ENCODE results near the gene AUTS2. TPM values are rescaled to one million over a fixed set of nuclear protein-coding genes. Genes with fewer than 3 reads are reported as not detected.

AUTS2 gene
- total RNA-seq, 2 donors from 2014 or later, result 2.9 to 7.9 TPM

GRCh38 chr7:70660154-70660818 is 1062.0 kb downstream of the AUTS2 start:
- peak; percentile 62 to 85 for ATAC-seq (replicated peaks in 1 of 2)
- Mint-ChIP-seq H3K36me3 (ENCODE audit: insufficient read depth in 2 of 2) (no peaks in the 10 kb centered on the region), H3K27ac (no peak overlapping the region), H3K9me3 (no peaks in the 10 kb centered on the region), H3K4me1 (ENCODE audit: low read depth) (peaks cover 26% of the 10 kb centered on the region), H3K27me3 (ENCODE audit: low read depth) (no peaks in the 10 kb centered on the region), H3K4me3 (no peak overlapping the region)
- peak; percentile 18 to 27 for DNase-seq

DNA sequence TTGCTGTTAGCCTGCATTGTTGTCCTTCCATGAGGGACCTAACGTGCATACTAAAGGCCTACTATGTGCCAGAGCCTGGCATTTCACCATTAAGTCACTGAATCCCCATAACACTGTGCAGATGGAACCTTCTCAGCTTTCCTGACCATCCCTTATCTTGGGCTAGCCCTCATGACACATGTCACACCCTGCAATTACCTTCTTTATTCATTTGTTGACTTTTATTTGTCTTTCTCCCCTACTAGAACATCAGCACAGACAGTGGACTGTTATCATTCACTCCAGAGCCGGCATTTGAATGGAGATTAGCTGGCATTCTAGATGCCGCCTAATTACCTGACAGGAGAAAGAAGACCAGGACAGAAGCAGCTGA is 1062.5 kb downstream of the AUTS2 start:
- Mint-ChIP-seq H3K9me3 (no peaks in the 10 kb centered on the region), H3K4me3 (no peak overlapping the region), H3K27ac (no peak overlapping the region), H3K36me3 (ENCODE audit: insufficient read depth in 2 of 2) (no peaks in the 10 kb centered on the region), H3K4me1 (ENCODE audit: low read depth) (peaks cover 26% of the 10 kb centered on the region), H3K27me3 (ENCODE audit: low read depth) (no peaks in the 10 kb centered on the region)
- no peak for DNase-seq
- no peak for ATAC-seq (replicated peaks in 1 of 2)

DNA sequence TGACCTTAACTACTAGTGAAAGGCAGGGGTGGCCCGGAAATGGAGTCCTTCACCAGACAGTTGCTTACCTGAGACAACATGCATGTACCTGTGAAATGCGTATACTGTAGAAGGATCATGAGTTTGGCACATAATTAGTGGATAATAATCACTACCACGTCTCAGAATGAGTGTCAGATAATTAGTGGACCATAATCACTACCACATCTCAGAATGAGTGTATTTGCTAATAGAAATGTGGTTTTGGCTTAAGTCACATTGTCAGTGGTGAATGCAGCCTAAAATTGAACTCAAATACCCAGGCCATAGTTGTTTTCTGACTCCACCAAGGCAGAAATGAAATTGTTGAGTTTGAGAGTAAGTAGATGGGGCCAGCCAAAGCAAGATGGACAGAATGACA is 1065.4 kb downstream of the AUTS2 start:
- H3K4me1 Mint-ChIP-seq (ENCODE audit: low read depth), result peaks cover 21% of the 10 kb centered on the region
- peaks cover 8% of the 10 kb centered on the region for H3K27me3 Mint-ChIP-seq (ENCODE audit: low read depth)
- no peak overlapping the region for H3K27ac Mint-ChIP-seq
- H3K4me3 Mint-ChIP-seq, result no peak overlapping the region
- H3K9me3 Mint-ChIP-seq, result no peaks in the 10 kb centered on the region
- ATAC-seq (replicated peaks in 1 of 2), result no peak
- H3K36me3 Mint-ChIP-seq (ENCODE audit: insufficient read depth in 2 of 2), result no peaks in the 10 kb centered on the region
- no peak for DNase-seq

GRCh38 chr7:70665997-70666396 is 1067.7 kb downstream of the AUTS2 start:
- peaks cover 13% of the 10 kb centered on the region for H3K27me3 Mint-ChIP-seq (ENCODE audit: low read depth)
- H3K27ac Mint-ChIP-seq, result no peak overlapping the region
- DNase-seq (no peak), ATAC-seq (replicated peaks in 1 of 2) (no peak)
- no peak overlapping the region for H3K4me3 Mint-ChIP-seq
- no peaks in the 10 kb centered on the region for H3K36me3 Mint-ChIP-seq (ENCODE audit: insufficient read depth in 2 of 2)
- H3K9me3 Mint-ChIP-seq, result no peaks in the 10 kb centered on the region
- peaks cover 10% of the 10 kb centered on the region for H3K4me1 Mint-ChIP-seq (ENCODE audit: low read depth)

DNA sequence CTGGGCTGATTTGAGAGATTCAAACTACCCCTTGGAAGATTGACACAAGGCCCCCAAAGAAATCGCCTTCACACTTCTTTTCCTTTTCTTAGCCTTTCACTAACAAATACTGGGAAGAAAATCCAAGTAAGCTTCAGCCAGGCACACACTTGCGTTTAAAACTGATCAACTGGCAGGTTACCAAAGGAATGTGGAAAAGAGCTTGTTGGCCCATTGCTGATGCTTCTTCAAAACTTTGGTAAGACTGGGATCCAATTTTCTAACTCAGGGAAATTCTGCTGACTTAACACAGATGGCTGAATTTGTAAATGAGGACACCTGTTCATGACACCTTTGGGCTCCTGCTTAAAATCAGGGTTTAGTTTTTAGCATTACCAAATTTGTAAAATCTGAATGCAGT is 1069.1 kb downstream of the AUTS2 start:
- DNase-seq, result no peak
- Mint-ChIP-seq H3K4me3 (no peak overlapping the region), H3K9me3 (no peaks in the 10 kb centered on the region)

DNA sequence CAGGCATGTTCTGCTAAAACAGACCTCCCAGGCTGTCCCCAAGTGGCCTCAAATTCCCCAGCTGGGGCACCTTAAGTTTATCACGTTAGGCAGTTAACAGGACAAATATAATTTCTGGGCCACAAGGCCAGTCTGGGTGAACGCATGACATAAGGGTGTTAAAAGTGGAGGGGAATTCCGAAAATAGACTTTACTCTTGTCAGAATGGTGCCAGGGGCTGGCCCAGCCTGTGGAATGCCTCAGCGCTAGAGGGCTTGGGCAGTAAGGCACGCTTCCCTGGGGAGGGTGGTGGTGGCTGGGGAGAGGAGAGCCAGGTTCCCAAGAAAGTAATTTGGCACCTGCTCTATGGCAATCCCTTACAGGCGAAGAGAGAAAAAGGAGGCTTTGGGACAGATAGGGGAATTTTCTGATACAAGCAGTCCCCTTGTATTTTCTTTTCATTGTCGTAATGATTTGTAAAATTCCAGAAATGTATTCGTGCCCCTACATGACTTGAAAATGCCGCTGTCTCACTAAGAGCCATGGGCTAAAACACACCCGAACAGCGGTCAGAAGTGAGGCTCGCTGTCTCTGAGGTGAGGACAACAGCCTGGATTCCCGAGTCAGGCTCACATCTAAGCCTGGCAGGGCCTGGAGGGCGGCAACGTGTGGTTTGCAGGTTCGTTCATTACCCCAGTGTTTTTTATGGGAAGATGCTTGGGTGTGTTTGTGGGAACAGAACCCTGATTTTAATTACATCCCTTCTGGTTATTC is 1070.5 kb downstream of the AUTS2 start:
- H3K36me3 Mint-ChIP-seq (ENCODE audit: insufficient read depth in 2 of 2), result no peaks in the 10 kb centered on the region
- ATAC-seq (replicated peaks in 1 of 2), result no peak
- no peaks in the 10 kb centered on the region for H3K9me3 Mint-ChIP-seq
- no peak overlapping the region for H3K4me3 Mint-ChIP-seq
- peaks cover 20% of the 10 kb centered on the region for H3K27me3 Mint-ChIP-seq (ENCODE audit: low read depth)
- H3K27ac Mint-ChIP-seq, result no peak overlapping the region
- DNase-seq, result no peak
- peaks cover 9% of the 10 kb centered on the region for H3K4me1 Mint-ChIP-seq (ENCODE audit: low read depth)

More for the DNA sequence above, 1069.1 kb downstream of the AUTS2 start:
- ATAC-seq (replicated peaks in 1 of 2), result no peak
- Mint-ChIP-seq H3K27me3 (ENCODE audit: low read depth) (peaks cover 20% of the 10 kb centered on the region), H3K36me3 (ENCODE audit: insufficient read depth in 2 of 2) (no peaks in the 10 kb centered on the region), H3K4me1 (ENCODE audit: low read depth) (peaks cover 9% of the 10 kb centered on the region), H3K27ac (no peak overlapping the region)

GRCh38 chr7:70669854-70670253 is 1071.6 kb downstream of the AUTS2 start:
- H3K9me3 Mint-ChIP-seq, result no peaks in the 10 kb centered on the region
- ATAC-seq (replicated peaks in 1 of 2) (peak in 1 of 2 donors; percentile 42), DNase-seq (no peak)
- H3K27me3 Mint-ChIP-seq (ENCODE audit: low read depth), result peaks cover 27% of the 10 kb centered on the region
- no peak overlapping the region for H3K27ac Mint-ChIP-seq
- peak overlapping the region in 1 of 2 donors; percentile 21 for H3K4me3 Mint-ChIP-seq
- H3K36me3 Mint-ChIP-seq (ENCODE audit: insufficient read depth in 2 of 2), result no peaks in the 10 kb centered on the region
- H3K4me1 Mint-ChIP-seq (ENCODE audit: low read depth), result peaks cover 9% of the 10 kb centered on the region

DNA sequence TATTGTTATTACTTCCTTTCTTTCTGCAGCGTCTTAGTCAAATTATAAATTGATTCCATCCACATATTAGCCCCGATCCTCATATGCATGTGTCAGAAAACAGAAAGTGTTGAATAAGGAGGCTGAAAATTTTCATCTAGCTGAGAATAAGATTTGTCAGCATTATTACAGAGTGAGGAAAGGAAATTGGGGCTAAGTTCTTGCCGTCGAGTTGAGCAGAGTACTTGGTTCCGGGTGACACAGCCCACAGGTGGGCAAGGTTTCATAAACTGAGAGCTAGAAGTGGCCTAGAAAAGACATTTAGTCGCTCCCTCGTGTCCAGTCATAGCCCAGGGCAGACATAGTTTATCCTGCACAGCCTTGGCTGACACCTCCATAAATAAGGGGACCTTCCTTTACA is 1072.0 kb downstream of the AUTS2 start:
- H3K27ac Mint-ChIP-seq, result no peak overlapping the region

GRCh38 chr7:70673778-70674570 is 1075.7 kb downstream of the AUTS2 start:
- ATAC-seq (replicated peaks in 1 of 2) (no peak), DNase-seq (no peak)
- Mint-ChIP-seq H3K4me1 (ENCODE audit: low read depth) (peaks cover 19% of the 10 kb centered on the region), H3K36me3 (ENCODE audit: insufficient read depth in 2 of 2) (no peaks in the 10 kb centered on the region), H3K27ac (no peak overlapping the region), H3K4me3 (no peak overlapping the region), H3K9me3 (no peaks in the 10 kb centered on the region), H3K27me3 (ENCODE audit: low read depth) (peaks cover 41% of the 10 kb centered on the region)

More for the DNA sequence above, 1072.0 kb downstream of the AUTS2 start:
- Mint-ChIP-seq H3K4me1 (ENCODE audit: low read depth) (peaks cover 9% of the 10 kb centered on the region), H3K4me3 (peak overlapping the region in 1 of 2 donors; percentile 34), H3K36me3 (ENCODE audit: insufficient read depth in 2 of 2) (no peaks in the 10 kb centered on the region), H3K9me3 (no peaks in the 10 kb centered on the region), H3K27me3 (ENCODE audit: low read depth) (peaks cover 31% of the 10 kb centered on the region)
- ATAC-seq (replicated peaks in 1 of 2), result no peak
- no peak for DNase-seq

DNA sequence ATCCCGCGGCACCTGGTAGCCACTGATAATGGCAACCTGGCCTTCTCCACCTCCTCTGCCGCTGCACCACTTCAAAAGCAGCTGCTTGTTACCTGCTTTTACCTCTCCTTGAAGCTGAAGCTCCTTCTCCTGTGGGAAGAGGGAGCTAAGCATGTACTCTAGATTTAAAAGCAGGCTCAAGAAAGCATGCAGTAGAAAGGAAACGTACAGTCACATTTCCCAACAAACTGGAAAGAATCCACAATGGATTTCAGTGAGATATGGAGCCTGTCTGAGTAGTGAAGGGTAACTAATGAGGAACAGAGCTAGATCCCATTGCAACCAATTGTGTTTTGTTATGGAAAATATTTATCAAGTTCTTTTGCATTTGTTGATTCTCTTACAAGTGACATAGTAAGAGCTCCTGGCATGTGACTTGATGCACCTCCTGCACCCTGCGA is 1076.3 kb downstream of the AUTS2 start:
- Mint-ChIP-seq H3K27me3 (ENCODE audit: low read depth) (peaks cover 42% of the 10 kb centered on the region), H3K36me3 (ENCODE audit: insufficient read depth in 2 of 2) (no peaks in the 10 kb centered on the region), H3K27ac (no peak overlapping the region), H3K9me3 (no peaks in the 10 kb centered on the region), H3K4me3 (no peak overlapping the region), H3K4me1 (ENCODE audit: low read depth) (peaks cover 24% of the 10 kb centered on the region)
- no peak for ATAC-seq (replicated peaks in 1 of 2)
- DNase-seq, result no peak

- ATAC-seq (replicated peaks in 1 of 2) (no peak), DNase-seq (no peak)
- Mint-ChIP-seq H3K27ac (no peak overlapping the region), H3K4me1 (ENCODE audit: low read depth) (peaks cover 33% of the 10 kb centered on the region), H3K36me3 (ENCODE audit: insufficient read depth in 2 of 2) (no peaks in the 10 kb centered on the region), H3K4me3 (no peak overlapping the region), H3K9me3 (no peaks in the 10 kb centered on the region), H3K27me3 (ENCODE audit: low read depth) (peaks cover 48% of the 10 kb centered on the region)
Observed at GRCh38 chr7:70676243-70676642, 1078.0 kb downstream of the AUTS2 start.

GRCh38 chr7:70678621-70679251 is 1080.5 kb downstream of the AUTS2 start:
- Mint-ChIP-seq H3K9me3 (no peaks in the 10 kb centered on the region), H3K4me3 (peak overlapping the region; percentile 14 to 46), H3K36me3 (ENCODE audit: insufficient read depth in 2 of 2) (no peaks in the 10 kb centered on the region), H3K4me1 (ENCODE audit: low read depth) (peaks cover 48% of the 10 kb centered on the region), H3K27ac (peak overlapping the region; percentile 59), H3K27me3 (ENCODE audit: low read depth) (peaks cover 50% of the 10 kb centered on the region)
- peak; percentile 20 to 23 for DNase-seq
- peak; percentile 25 to 49 for ATAC-seq (replicated peaks in 1 of 2)

DNA sequence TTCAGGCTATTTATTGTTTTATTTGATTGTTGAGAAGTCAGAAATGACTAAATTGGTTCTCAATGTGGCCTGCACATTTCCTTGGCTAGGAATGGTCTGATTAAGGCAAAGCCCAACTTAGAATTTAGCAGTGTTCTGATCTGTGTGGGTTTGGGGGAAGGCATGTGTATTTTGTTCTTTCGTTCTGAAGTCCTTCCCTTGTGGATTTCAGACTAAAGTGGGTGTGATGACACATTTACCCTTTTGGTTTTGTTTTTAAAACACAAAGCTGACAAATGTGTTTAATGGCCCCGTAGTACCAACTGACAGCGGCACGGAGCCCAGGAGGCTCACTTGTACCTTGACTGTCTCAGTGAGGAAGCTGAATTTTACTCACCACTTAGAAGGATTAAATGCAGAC is 1081.4 kb downstream of the AUTS2 start:
- peaks cover 48% of the 10 kb centered on the region for H3K4me1 Mint-ChIP-seq (ENCODE audit: low read depth)
- H3K27me3 Mint-ChIP-seq (ENCODE audit: low read depth), result peaks cover 54% of the 10 kb centered on the region
- no peaks in the 10 kb centered on the region for H3K9me3 Mint-ChIP-seq
- H3K4me3 Mint-ChIP-seq, result peak overlapping the region; percentile 32 to 47
- ATAC-seq (replicated peaks in 1 of 2) (peak; percentile 84 to 85), DNase-seq (peak; percentile 29 to 45)
- H3K27ac Mint-ChIP-seq, result no peak overlapping the region
- H3K36me3 Mint-ChIP-seq (ENCODE audit: insufficient read depth in 2 of 2), result no peaks in the 10 kb centered on the region

Data from activated T-cell treated with anti-CD3 and anti-CD28 coated beads, Interleukin-2, amount 50 U/mL, for 72 hours (primary cell).